GM12872 (cell line): Measurements from ENCODE around the gene RAD51B.

Source experiments
- CTCF ChIP-seq: IDR thresholded peaks from 3 replicates; pipeline ENCODE4 v1.5.1; 2011; ENCODE audit warnings: low read depth, mild to moderate bottlenecking, low read length, moderate library complexity; ENCODE audit not compliant: insufficient read depth

RAD51B gene

DNA sequence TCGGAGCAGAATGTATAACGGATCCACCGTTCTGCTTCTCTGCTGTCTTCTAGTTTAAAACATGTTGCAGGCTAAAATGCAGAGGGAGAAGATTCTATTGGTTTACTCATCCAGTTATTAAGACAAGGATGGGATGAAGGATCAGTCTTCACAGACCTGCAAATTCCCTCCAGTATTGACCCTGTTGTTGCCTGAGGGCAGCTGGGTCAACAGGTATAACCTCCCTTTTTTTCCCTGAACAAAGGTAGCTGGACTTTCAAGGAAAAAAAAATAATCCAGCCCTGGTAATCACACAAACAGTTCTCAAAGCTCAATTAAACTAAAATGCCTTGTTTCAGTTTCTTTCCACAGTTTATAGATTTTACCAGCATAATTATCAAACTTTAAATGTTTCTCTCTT, 492.7 kb downstream of the RAD51B start:
- TF ChIP-seq CTCF = no peak

DNA sequence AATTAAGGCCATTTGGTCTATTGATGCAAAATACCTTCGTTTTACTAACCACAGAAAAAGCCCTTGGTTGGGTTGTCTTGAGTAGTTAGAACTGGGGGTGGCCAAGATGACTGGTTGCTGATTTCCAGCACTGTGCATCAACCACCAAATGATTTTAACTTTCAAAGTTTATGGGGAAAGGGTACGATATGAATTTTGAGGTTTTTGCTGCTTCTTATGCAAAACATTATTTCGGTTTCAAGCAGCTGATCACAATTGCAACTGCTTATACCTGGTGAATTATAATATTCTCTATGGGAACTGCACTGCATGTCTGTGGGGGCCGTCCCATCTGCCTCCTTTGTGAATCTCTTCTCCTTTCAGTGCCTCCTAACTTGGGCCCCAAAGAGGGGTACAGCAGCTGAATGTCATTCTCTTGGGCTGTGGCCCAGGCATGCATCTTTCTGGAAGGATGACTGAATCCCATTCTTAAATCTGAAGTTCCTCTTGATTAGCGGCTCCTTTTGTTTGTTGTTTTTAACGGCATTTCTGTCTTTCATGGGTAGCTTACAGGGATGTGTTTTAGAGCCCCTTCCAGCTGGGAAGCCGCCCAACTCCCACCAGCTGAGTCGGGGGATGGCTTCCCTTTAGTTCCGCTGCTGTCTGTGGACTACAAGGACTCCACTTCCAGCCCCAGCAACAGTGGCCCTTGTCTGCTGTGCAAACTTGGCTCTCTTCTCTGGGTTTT, 493.5 kb downstream of the RAD51B start:
- TF ChIP-seq CTCF = no peak

DNA sequence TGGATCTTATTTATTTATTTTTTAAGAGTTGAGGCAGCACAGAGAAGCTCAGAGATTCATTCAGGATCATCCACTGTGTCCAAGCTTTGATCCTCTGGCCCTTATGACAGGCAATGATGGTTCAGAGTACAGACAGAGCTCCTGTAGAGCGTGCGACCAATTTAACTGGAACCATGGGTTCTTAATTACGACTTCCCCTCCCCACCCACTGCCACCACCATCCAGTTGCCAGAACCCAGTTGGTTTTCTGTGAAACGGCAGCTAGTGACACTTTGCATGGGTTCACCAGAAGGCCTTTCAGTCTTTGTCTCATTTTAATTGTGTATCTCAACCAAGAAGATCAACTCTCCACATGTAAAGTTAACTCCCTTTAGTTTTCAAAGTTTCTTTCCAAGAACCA, 495.1 kb downstream of the RAD51B start:
- TF ChIP-seq CTCF = no peak

DNA sequence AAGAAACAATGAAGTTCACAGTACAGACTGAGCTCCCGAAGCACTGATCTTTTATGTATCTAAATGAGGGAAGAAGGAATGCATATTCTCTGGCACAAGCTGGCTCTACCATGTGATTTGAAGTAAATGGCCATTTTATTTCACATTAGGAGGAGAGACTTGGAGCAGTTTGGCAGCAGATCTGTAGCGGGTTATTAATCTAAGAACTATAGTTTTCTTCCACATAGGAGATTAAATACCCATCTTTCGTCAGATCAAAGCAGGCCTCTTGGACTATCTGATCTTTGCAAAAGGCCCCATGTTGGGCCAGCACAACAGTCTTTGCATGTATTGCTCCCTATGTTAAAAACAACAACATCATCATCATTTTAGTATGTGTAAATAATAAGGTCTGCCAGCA, 495.5 kb downstream of the RAD51B start:
- no peak for TF ChIP-seq CTCF

- no peak for TF ChIP-seq CTCF
Measured at GRCh38 chr14:68316078-68316868, 496.7 kb downstream of the RAD51B start.

- no peak for TF ChIP-seq CTCF
Measured at GRCh38 chr14:68317239-68317638, 497.7 kb downstream of the RAD51B start.

DNA sequence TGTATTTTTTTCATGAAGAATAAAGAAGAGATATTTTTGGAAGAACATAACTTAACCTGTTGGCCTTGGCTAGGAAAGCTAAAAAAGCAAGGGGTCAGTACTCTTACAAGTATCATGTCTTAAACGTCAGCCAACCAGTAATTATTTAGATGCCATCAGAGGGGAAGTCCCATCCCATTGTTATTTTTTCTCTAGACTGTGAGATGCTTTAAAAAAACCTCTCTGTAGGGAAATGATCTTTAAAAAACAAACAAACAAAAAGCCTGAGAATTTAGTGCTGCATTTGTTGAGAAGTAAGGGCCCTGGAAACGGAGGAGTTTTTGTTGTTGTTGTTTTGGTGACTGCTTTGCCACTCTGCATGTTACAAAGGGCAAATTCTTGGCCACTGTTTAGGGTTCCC, 499.2 kb downstream of the RAD51B start:
- TF ChIP-seq CTCF = no peak
